GM23338 (cell line): Measurements from ENCODE around the gene CDH23.

Experiments used
- CREB1 ChIP-seq: fragments of 250-450 bp; sonication (Bioruptor Pico); IDR thresholded peaks from 2 replicates; pipeline ENCODE4 v1.5.0; 2020; ENCODE audit warnings: low read depth, mild to moderate bottlenecking, moderate library complexity
- CTCF ChIP-seq, 2 experiments: fragments of 200-600 bp in 1 of 2; sonication (generic) in 1 of 2; conservative IDR thresholded peaks; 2 replicates each; pipeline versions ENCODE4 v1.5.1 to v1.6.1; 2016 to 2017; ENCODE audit warnings: antibody characterized with exemption in 2 of 2, low read depth in 2 of 2, mild to moderate bottlenecking in 2 of 2, moderate library complexity in 1 of 2
- ETS1 ChIP-seq: IDR thresholded peaks from 2 replicates; pipeline ENCODE4 v1.6.1; 2016; ENCODE audit warnings: antibody characterized with exemption
- EZH2 ChIP-seq: fragments of 200-600 bp; sonication (generic); IDR thresholded peaks from one replicate; pipeline ENCODE4 v1.8.0; 2017; ENCODE audit warnings: antibody characterized with exemption, mild to moderate bottlenecking, low read depth; ENCODE audit not compliant: unreplicated experiment
- EZH2phosphoT487 ChIP-seq: fragments of 200-600 bp; sonication (generic); IDR thresholded peaks from one replicate; pipeline ENCODE4 v1.8.1; 2018; ENCODE audit warnings: antibody characterized with exemption; ENCODE audit not compliant: unreplicated experiment
- JUNB ChIP-seq: IDR thresholded peaks from one replicate; pipeline ENCODE4 v1.6.1; 2016; ENCODE audit warnings: antibody characterized with exemption; ENCODE audit not compliant: unreplicated experiment
- NANOG ChIP-seq: IDR thresholded peaks from 2 replicates; pipeline ENCODE4 v1.6.1; 2016; ENCODE audit warnings: antibody characterized with exemption, borderline replicate concordance
- POLR2AphosphoS5 ChIP-seq: IDR thresholded peaks from 2 replicates; pipeline ENCODE4 v1.6.1; 2016; ENCODE audit warnings: antibody characterized with exemption, low read depth
- STAT1 ChIP-seq: IDR thresholded peaks from one replicate; pipeline ENCODE4 v1.6.1; 2016; ENCODE audit warnings: antibody characterized with exemption; ENCODE audit not compliant: unreplicated experiment
- ZNF331 ChIP-seq: fragments of 250-450 bp; sonication (Bioruptor Pico); IDR thresholded peaks from 2 replicates; pipeline ENCODE4 v1.5.0; 2020; ENCODE audit warnings: low read depth, mild to moderate bottlenecking, moderate library complexity
- TF ChIP-seq, protein P1 (sequence below): IDR thresholded peaks from one replicate; pipeline ENCODE4 v1.6.1; 2018; ENCODE audit warnings: antibody characterized with exemption; ENCODE audit not compliant: unreplicated experiment
- TF ChIP-seq, protein P2 (sequence below): fragments of 250-450 bp; sonication (Bioruptor Pico); IDR thresholded peaks from 2 replicates; pipeline ENCODE4 v1.5.0; 2020; ENCODE audit warnings: mild to moderate bottlenecking, moderate library complexity

DNA sequence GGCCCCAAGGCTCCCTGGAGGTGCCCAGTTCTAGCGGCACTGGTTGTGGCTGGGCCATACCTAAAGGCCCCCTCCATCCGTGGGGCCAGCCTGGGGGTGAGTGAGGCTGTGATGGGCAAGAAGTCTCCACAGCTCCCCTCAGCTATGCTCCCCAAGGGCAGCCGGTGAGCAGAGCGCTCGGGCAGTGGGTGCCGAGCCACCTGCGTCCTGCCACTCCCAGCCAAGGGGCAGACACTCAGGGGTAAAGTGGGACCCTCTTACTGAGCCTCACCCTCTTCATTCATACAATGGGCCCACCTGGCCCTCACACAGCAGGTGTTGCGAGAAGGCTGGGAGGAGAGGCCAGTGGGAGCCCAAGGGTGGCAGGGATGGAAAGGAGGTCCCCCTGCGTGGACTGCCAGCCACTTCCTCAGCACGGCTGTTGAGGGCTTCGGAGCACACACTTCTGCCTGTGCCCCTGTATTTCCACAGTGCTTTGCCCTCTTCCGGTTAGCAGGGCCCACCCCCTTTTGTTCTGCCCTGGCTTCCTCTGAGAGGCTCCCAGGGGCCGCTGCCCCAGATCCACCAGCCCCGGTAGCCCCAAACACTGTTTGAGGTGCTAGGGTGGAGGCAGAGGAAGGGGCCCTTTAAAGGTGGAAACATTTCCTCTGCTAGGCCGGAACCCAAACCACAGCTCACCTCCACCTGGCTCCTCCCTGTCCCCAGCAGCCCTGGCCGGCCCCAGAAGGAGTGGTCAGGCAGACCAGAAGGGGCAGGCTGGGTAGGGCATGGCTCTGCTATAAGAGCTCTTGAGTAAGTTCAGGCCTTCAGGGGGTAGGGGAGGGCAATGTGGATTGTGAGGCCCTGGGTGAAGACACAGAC is 339.2 kb downstream of the CDH23 start:
- no peak for TF ChIP-seq CTCF (conservative IDR thresholded peaks at IDR 0.05; ENCODE audit: low read depth in 2 of 2)
- no peak for TF ChIP-seq ZNF331 (CRISPR knock-in tag)
- TF ChIP-seq EZH2: no peak
- no peak for TF ChIP-seq POLR2AphosphoS5
- TF ChIP-seq, protein P1, sequence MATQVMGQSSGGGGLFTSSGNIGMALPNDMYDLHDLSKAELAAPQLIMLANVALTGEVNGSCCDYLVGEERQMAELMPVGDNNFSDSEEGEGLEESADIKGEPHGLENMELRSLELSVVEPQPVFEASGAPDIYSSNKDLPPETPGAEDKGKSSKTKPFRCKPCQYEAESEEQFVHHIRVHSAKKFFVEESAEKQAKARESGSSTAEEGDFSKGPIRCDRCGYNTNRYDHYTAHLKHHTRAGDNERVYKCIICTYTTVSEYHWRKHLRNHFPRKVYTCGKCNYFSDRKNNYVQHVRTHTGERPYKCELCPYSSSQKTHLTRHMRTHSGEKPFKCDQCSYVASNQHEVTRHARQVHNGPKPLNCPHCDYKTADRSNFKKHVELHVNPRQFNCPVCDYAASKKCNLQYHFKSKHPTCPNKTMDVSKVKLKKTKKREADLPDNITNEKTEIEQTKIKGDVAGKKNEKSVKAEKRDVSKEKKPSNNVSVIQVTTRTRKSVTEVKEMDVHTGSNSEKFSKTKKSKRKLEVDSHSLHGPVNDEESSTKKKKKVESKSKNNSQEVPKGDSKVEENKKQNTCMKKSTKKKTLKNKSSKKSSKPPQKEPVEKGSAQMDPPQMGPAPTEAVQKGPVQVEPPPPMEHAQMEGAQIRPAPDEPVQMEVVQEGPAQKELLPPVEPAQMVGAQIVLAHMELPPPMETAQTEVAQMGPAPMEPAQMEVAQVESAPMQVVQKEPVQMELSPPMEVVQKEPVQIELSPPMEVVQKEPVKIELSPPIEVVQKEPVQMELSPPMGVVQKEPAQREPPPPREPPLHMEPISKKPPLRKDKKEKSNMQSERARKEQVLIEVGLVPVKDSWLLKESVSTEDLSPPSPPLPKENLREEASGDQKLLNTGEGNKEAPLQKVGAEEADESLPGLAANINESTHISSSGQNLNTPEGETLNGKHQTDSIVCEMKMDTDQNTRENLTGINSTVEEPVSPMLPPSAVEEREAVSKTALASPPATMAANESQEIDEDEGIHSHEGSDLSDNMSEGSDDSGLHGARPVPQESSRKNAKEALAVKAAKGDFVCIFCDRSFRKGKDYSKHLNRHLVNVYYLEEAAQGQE: no peak
- TF ChIP-seq CREB1 (CRISPR knock-in tag): no peak
- TF ChIP-seq, protein P2, sequence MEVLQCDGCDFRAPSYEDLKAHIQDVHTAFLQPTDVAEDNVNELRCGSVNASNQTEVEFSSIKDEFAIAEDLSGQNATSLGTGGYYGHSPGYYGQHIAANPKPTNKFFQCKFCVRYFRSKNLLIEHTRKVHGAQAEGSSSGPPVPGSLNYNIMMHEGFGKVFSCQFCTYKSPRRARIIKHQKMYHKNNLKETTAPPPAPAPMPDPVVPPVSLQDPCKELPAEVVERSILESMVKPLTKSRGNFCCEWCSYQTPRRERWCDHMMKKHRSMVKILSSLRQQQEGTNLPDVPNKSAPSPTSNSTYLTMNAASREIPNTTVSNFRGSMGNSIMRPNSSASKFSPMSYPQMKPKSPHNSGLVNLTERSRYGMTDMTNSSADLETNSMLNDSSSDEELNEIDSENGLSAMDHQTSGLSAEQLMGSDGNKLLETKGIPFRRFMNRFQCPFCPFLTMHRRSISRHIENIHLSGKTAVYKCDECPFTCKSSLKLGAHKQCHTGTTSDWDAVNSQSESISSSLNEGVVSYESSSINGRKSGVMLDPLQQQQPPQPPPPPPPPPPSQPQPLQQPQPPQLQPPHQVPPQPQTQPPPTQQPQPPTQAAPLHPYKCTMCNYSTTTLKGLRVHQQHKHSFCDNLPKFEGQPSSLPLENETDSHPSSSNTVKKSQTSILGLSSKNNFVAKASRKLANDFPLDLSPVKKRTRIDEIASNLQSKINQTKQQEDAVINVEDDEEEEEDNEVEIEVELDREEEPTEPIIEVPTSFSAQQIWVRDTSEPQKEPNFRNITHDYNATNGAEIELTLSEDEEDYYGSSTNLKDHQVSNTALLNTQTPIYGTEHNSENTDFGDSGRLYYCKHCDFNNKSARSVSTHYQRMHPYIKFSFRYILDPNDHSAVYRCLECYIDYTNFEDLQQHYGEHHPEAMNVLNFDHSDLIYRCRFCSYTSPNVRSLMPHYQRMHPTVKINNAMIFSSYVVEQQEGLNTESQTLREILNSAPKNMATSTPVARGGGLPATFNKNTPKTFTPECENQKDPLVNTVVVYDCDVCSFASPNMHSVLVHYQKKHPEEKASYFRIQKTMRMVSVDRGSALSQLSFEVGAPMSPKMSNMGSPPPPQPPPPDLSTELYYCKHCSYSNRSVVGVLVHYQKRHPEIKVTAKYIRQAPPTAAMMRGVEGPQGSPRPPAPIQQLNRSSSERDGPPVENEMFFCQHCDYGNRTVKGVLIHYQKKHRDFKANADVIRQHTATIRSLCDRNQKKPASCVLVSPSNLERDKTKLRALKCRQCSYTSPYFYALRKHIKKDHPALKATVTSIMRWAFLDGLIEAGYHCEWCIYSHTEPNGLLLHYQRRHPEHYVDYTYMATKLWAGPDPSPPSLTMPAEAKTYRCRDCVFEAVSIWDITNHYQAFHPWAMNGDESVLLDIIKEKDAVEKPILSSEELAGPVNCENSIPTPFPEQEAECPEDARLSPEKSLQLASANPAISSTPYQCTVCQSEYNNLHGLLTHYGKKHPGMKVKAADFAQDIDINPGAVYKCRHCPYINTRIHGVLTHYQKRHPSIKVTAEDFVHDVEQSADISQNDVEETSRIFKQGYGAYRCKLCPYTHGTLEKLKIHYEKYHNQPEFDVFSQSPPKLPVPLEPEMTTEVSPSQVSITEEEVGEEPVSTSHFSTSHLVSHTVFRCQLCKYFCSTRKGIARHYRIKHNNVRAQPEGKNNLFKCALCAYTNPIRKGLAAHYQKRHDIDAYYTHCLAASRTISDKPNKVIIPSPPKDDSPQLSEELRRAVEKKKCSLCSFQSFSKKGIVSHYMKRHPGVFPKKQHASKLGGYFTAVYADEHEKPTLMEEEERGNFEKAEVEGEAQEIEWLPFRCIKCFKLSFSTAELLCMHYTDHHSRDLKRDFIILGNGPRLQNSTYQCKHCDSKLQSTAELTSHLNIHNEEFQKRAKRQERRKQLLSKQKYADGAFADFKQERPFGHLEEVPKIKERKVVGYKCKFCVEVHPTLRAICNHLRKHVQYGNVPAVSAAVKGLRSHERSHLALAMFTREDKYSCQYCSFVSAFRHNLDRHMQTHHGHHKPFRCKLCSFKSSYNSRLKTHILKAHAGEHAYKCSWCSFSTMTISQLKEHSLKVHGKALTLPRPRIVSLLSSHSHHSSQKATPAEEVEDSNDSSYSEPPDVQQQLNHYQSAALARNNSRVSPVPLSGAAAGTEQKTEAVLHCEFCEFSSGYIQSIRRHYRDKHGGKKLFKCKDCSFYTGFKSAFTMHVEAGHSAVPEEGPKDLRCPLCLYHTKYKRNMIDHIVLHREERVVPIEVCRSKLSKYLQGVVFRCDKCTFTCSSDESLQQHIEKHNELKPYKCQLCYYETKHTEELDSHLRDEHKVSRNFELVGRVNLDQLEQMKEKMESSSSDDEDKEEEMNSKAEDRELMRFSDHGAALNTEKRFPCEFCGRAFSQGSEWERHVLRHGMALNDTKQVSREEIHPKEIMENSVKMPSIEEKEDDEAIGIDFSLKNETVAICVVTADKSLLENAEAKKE (CRISPR knock-in tag): no peak
- TF ChIP-seq JUNB: no peak
- TF ChIP-seq EZH2phosphoT487: no peak
- no peak for TF ChIP-seq ETS1
- TF ChIP-seq STAT1: no peak
- no peak for TF ChIP-seq NANOG
